BJ (cell line): ENCODE data around the gene NOTCH1. TPM values are rescaled to one million over a fixed set of nuclear protein-coding genes. Genes with fewer than 3 reads are reported as not detected.
"Not testable (repeated sequence)": the region's sequence is repeated elsewhere in the genome, so short reads cannot be mapped to it uniquely, and the experiment has no call there.

Experiments used
- CTCF ChIA-PET: fragments of 350-600 bp; formaldehyde crosslinking; extraction: SDS; loops from one replicate; lab custom pipeline; 2021; ENCODE audit warnings: antibody characterized with exemption, inconsistent platforms; lab: Yijun Ruan, JAX
- POLR2A ChIA-PET: fragments of 300-600 bp; sonication (Branson Sonifier 250); formaldehyde crosslinking; extraction: SDS; loops from one replicate; lab custom pipeline; 2021; ENCODE audit warnings: antibody characterized with exemption; lab: Charles Lee
- DNase-seq: peaks from one replicate; pipeline ENCODE4 v3.0.0-alpha.2; 2011; ENCODE audit warnings: low read depth
- H3K27me3 ChIP-seq: 2 replicates; pipeline ENCODE4 v1.6.0; 2011; ENCODE audit warnings: low read length; ENCODE audit not compliant: control insufficient read depth, insufficient read depth
- H3K36me3 ChIP-seq: 2 replicates; pipeline ENCODE4 v1.5.1; 2011; ENCODE audit warnings: low read length; ENCODE audit not compliant: control insufficient read depth, insufficient read depth
- H3K4me3 ChIP-seq: 2 replicates; pipeline ENCODE4 v1.5.1; 2011; ENCODE audit warnings: low read depth, mild to moderate bottlenecking, control low read depth, low read length
- CTCF ChIP-seq: IDR thresholded peaks from 2 replicates; pipeline ENCODE4 v1.5.1; 2011; ENCODE audit warnings: low read depth, mild to moderate bottlenecking, control low read depth, inconsistent platforms, low read length, moderate library complexity; ENCODE audit not compliant: insufficient read depth
- polyA plus RNA-seq: library from polyadenylated mRNA; depleted of rRNA; stranded (reverse); fragments of >200 nt; gene quantifications from 2 replicates; pipeline ENCODE4 v1.2.3, GENCODE V29; 2011

NOTCH1 gene
- polyA plus RNA-seq, 1 experiment, result 1.3 TPM

GRCh38 chr9:136564379-136564988 lies 18.6 kb upstream of the NOTCH1 start:
- Histone ChIP-seq H3K27me3 (no peaks in the 10 kb centered on the region), H3K4me3 (no peak overlapping the region), H3K36me3 (no peaks in the 10 kb centered on the region)
- CTCF ChIA-PET, result interaction anchor here (1.1 to 1.8 kb wide), 5 partner anchors 8 to 67 kb away, joined by 3 to 9 read pairs (median 4); no protein-coding TSS in a partner anchor
- DNase-seq, result no peak
- TF ChIP-seq CTCF, result peak; percentile 35; the same call in 1 of the 2 replicates
- POLR2A ChIA-PET, result no interaction called here

DNA sequence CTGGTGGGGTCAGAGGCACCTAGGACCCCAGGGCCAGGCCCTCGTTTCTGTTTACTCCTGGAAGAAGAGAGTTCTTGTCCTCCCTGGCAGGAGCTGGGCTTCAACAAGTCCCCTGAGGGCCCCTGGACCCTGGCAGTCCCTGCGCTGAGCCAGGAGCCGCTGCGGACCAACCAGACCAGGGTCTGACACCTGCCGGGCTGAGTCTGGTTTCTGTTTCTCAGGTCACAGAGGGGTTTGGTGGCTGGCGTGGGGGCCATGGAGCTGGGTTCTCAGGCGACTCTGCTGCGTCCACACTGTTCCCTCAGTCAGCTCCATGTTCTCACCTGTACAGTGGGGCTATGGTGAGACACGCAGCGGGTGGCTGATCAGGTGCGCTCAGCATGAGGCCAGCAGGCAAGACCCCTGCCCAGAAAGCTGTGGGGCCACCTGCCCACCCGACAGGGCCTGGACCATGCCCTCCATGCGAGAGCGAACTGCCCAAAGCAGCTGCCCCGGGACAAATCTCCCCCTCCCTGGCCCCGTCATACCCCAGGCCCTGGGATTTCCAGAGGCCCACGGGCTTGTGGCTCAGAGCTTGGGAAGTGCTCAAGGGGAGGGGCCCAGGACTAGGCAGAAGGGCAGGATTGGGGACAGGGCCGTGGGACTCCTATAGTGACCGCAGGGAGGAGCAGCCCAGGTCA lies 17.9 kb upstream of the NOTCH1 start:
- TF ChIP-seq CTCF, result no peak
- Histone ChIP-seq H3K4me3 (no peak overlapping the region), H3K36me3 (no peaks in the 10 kb centered on the region), H3K27me3 (no peaks in the 10 kb centered on the region)
- no peak for DNase-seq
- CTCF ChIA-PET, result interaction anchor here (1.1 to 1.8 kb wide), 4 partner anchors 9 to 61 kb away, joined by 3 to 9 read pairs (median 6); no protein-coding TSS in a partner anchor
- POLR2A ChIA-PET, result no interaction called here

- POLR2A ChIA-PET, result no interaction called here
- Histone ChIP-seq H3K4me3 (no peak overlapping the region), H3K36me3 (no peaks in the 10 kb centered on the region), H3K27me3 (no peaks in the 10 kb centered on the region)
- CTCF ChIA-PET, result interaction anchor here (1.6 to 1.8 kb wide), 2 partner anchors 10 to 62 kb away, joined by 7 to 9 read pairs; no protein-coding TSS in a partner anchor
- no peak for TF ChIP-seq CTCF
- DNase-seq, result no peak
Measured at GRCh38 chr9:136562746-136563495, 17.1 kb upstream of the NOTCH1 start.

GRCh38 chr9:136561779-136562178 lies 15.9 kb upstream of the NOTCH1 start:
- POLR2A ChIA-PET, result no interaction called here
- CTCF ChIA-PET, result interaction anchor here (1.5 kb wide), 1 partner anchor 73 kb away, joined by 5 read pairs; no protein-coding TSS in a partner anchor
- no peak for DNase-seq
- Histone ChIP-seq H3K4me3 (no peak overlapping the region), H3K27me3 (no peaks in the 10 kb centered on the region), H3K36me3 (no peaks in the 10 kb centered on the region)
- TF ChIP-seq CTCF, result no peak

DNA sequence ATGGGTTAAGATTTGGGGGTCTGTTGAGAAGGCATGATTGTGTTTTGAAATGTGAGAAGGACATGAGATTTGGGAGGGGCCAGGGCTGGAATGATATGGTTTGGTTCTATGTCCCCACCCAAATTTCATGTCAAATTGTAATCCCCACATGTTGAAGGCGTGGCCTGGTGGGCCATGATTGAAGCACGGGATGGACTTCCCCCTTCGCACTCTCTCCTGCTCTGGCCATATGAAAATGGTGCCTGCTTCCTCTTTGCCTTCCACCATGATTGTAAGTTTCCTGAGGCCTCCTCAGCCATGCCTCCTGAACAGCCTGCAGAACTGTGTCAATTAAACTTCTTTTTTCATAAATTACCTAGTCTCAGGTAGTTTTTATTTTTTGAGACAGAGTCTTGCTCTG lies 14.7 kb upstream of the NOTCH1 start:
- POLR2A ChIA-PET, result no interaction called here
- H3K4me3 ChIP-seq, result no peak overlapping the region
- no peaks in the 10 kb centered on the region for H3K36me3 ChIP-seq
- no peak for TF ChIP-seq CTCF
- DNase-seq, result no peak
- CTCF ChIA-PET, result interaction anchor here (1.5 kb wide), 1 partner anchor 72 kb away, joined by 5 read pairs; no protein-coding TSS in a partner anchor
- no peaks in the 10 kb centered on the region for H3K27me3 ChIP-seq

DNA sequence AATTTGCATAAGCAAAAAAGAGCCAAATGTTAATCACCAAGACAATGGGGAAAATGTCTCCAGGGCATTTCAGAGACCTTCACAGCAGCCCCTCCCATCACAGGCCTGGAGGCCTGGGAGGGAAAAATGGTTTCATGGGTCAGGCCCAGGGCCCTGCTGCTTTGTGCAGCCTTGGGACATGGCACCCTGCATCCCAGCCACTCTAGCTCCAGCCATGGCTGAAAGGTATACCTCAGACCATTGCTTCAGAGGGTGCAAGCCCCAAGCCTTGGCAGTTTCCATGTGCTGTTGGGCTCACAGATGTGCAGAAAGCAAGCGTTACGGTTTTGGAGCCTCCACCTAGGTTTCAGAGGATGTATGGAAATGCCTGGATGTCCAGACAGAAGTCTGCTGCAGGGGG lies 13.5 kb upstream of the NOTCH1 start:
- H3K27me3 ChIP-seq, POLR2A ChIA-PET, H3K4me3 ChIP-seq, DNase-seq, H3K36me3 ChIP-seq, CTCF ChIA-PET: not testable (repeated sequence)

GRCh38 chr9:136558846-136559245 lies 13.0 kb upstream of the NOTCH1 start:
- H3K27me3 ChIP-seq, H3K36me3 ChIP-seq, POLR2A ChIA-PET, H3K4me3 ChIP-seq, CTCF ChIA-PET, DNase-seq: not testable (repeated sequence)
